ENCODE results near the gene IL18BP.

DNA sequence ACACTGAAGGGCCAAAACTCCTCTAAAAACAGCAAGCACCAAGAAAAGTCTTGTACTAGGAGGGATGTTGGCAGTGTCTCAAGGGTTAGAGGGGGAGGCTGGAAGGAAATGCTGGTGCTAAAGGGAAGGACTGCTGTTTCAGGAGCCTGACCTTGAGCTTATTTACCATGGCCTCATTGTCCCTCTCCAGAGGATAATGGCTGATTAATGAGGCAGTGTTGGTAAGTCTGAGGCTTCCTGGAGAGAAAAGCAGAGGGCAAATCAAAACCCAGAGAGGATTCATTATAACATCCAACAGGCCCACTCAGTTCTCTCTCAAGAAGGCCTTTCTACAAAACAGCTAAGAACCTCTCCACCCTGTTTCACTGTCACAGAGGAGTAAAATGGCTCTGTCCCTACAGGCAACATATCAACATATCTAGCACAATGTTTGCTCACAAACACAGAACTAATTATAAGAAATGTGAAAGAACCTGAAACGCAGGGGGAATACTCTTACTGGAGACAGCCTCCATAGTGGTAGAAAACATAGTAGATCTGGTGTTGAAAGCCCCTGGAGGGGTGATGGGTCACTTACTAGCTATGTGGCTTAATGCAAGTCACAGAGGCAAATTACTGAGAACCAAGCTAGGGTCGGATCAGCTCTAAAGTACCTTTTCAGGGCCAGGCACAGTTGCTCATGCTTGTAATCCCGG lies 50.2 kb downstream of the IL18BP start:
- TF ChIP-seq, protein P1, sequence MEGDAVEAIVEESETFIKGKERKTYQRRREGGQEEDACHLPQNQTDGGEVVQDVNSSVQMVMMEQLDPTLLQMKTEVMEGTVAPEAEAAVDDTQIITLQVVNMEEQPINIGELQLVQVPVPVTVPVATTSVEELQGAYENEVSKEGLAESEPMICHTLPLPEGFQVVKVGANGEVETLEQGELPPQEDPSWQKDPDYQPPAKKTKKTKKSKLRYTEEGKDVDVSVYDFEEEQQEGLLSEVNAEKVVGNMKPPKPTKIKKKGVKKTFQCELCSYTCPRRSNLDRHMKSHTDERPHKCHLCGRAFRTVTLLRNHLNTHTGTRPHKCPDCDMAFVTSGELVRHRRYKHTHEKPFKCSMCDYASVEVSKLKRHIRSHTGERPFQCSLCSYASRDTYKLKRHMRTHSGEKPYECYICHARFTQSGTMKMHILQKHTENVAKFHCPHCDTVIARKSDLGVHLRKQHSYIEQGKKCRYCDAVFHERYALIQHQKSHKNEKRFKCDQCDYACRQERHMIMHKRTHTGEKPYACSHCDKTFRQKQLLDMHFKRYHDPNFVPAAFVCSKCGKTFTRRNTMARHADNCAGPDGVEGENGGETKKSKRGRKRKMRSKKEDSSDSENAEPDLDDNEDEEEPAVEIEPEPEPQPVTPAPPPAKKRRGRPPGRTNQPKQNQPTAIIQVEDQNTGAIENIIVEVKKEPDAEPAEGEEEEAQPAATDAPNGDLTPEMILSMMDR (conservative IDR thresholded peaks at IDR 0.05 in 1 of 2, IDR thresholded peaks at IDR 0.05 in 1 of 2; ENCODE audit: extremely low read depth in 1 of 2, insufficient read depth in 1 of 2, low read depth in 1 of 2, low read length in 2 of 2) = no peak
- TF ChIP-seq EZH2 (IDR thresholded peaks at IDR 0.05; ENCODE audit: borderline replicate concordance, low read length) = no peak

Measured in mammary epithelial cell (primary cell).